GM06990 (cell line): ENCODE measurements around the gene CIAPIN1.

Experiments
- DNase-seq: peaks from one replicate; pipeline ENCODE4 v3.0.0-alpha.2; 2011; ENCODE audit not compliant: insufficient read length; ENCODE audit errors: extremely low read depth
- H3K27me3 ChIP-seq: replicated peaks from 2 replicates; pipeline ENCODE4 v1.6.0; 2011; ENCODE audit warnings: low read length; ENCODE audit not compliant: control insufficient read depth, insufficient read depth
- H3K36me3 ChIP-seq: 2 replicates; pipeline ENCODE4 v1.5.1; 2011; ENCODE audit warnings: low read length; ENCODE audit not compliant: control insufficient read depth, insufficient read depth
- H3K4me3 ChIP-seq: replicated peaks from 2 replicates; pipeline ENCODE4 v1.5.1; 2011; ENCODE audit warnings: low read depth, mild to moderate bottlenecking, control low read depth, low read length
- TF ChIP-seq, protein P1 (sequence below): IDR thresholded peaks from 2 replicates; pipeline ENCODE4 v1.5.1; 2011; ENCODE audit warnings: low read length, control low read depth, mild to moderate bottlenecking, inconsistent platforms; ENCODE audit not compliant: insufficient read depth, poor library complexity, severe bottlenecking

Gene CIAPIN1

GRCh38 chr16:57409065-57409464, 38.1 kb downstream of the CIAPIN1 start:
- TF ChIP-seq, protein P1, sequence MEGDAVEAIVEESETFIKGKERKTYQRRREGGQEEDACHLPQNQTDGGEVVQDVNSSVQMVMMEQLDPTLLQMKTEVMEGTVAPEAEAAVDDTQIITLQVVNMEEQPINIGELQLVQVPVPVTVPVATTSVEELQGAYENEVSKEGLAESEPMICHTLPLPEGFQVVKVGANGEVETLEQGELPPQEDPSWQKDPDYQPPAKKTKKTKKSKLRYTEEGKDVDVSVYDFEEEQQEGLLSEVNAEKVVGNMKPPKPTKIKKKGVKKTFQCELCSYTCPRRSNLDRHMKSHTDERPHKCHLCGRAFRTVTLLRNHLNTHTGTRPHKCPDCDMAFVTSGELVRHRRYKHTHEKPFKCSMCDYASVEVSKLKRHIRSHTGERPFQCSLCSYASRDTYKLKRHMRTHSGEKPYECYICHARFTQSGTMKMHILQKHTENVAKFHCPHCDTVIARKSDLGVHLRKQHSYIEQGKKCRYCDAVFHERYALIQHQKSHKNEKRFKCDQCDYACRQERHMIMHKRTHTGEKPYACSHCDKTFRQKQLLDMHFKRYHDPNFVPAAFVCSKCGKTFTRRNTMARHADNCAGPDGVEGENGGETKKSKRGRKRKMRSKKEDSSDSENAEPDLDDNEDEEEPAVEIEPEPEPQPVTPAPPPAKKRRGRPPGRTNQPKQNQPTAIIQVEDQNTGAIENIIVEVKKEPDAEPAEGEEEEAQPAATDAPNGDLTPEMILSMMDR, result no peak
- no peak overlapping the region for H3K4me3 ChIP-seq
- no peaks in the 10 kb centered on the region for H3K36me3 ChIP-seq
- no peak for DNase-seq
- no peaks in the 10 kb centered on the region for H3K27me3 ChIP-seq

- no peak for DNase-seq
- H3K27me3 ChIP-seq, result no peaks in the 10 kb centered on the region
- no peaks in the 10 kb centered on the region for H3K36me3 ChIP-seq
- TF ChIP-seq, protein P1, result no peak
- H3K4me3 ChIP-seq, result no peak overlapping the region
Observed at GRCh38 chr16:57407521-57408353, 39.4 kb downstream of the CIAPIN1 start.

DNA sequence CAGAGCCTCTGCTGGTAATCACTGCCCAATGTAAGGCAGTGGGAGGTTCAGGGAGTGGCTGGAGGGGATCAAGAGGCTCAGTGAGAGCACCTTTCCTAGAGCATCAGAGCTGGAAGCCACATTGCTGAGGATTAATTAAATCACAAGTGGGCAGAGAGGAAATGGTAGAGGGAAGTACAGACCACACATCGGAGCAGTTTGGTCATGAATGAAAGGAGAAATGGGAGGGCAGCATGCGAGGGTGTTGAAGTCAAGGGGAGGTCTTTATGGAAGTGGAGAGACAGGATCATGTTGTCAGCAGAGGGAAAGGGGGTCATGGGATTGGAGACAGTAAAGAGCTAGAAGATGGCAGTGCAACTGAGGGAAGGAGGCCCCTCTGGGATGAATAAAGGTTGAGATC, 40.3 kb downstream of the CIAPIN1 start:
- H3K4me3 ChIP-seq, result no peak overlapping the region
- TF ChIP-seq, protein P1, result no peak
- DNase-seq, result no peak
- H3K27me3 ChIP-seq, result no peaks in the 10 kb centered on the region
- H3K36me3 ChIP-seq, result no peaks in the 10 kb centered on the region

- Histone ChIP-seq H3K27me3 (no peaks in the 10 kb centered on the region), H3K36me3 (no peaks in the 10 kb centered on the region), H3K4me3 (no peak overlapping the region)
- TF ChIP-seq, protein P1, result no peak
- no peak for DNase-seq
Observed at GRCh38 chr16:57405097-57405496, 42.1 kb downstream of the CIAPIN1 start.

DNA sequence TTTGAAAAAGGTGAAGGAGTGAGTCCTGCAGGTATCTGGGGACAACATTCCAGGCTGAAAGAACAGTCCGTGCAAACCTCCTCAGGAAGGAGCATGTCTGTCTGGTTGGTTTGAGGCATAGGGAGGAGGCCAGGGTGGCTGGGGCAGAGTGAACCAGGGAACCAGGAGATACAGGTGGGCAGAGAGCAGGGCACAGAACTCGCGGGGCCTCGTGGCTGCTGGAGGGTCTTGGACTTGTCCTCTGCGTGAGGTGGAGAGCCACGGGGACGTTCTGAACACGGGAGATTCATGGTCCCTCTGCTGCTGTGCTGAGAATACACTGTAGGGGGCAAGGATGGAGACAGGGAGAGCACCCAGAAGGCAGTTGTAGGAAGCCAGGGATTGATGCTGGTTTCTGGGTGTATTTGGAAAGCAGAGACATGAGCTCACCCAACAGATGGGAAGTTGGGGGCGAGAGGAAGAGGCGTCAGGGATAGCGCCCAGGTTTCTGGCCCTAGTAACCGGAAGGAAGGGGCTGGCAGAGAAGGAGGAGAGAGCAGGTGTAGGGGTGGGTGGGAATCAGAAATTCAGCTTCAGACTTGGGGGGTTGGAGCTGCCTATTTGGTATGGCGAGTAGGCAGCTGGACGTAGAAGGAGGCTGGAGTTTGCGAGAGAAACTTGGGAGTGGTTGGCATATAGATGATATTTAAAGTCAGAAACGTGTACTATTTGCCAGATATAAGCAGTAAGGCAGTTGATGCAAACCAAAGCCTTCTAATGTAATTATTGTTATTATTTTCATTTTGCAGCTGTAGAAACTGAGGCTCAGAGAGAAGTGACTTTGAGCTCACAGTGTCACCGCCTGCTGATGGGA, 43.0 kb downstream of the CIAPIN1 start, which contains the start of gene CCL17:
Gene CCL17 (plus strand): TSS at position 803 of the 853 bp plus-strand sequence. CDS start 9,166 bp downstream, outside the sequence.
- no peak within 1 kb of the TSS for H3K4me3 ChIP-seq
- H3K27me3 ChIP-seq, result no peaks in the 10 kb centered on the region
- TF ChIP-seq, protein P1, result no peak
- no peaks in the 10 kb centered on the region for H3K36me3 ChIP-seq
- DNase-seq, result no peak
